NCI-H524 (cell line): ENCODE measurements around the gene VPS35.
A peak's percentile ranks its signal among the peaks of the same experiment; 100 is the strongest.

Experiments used
- DNase-seq, 2 experiments: peaks; one replicate each; lab custom pipeline; 2025; lab: John Stamatoyannopoulos, UW

VPS35 gene

DNA sequence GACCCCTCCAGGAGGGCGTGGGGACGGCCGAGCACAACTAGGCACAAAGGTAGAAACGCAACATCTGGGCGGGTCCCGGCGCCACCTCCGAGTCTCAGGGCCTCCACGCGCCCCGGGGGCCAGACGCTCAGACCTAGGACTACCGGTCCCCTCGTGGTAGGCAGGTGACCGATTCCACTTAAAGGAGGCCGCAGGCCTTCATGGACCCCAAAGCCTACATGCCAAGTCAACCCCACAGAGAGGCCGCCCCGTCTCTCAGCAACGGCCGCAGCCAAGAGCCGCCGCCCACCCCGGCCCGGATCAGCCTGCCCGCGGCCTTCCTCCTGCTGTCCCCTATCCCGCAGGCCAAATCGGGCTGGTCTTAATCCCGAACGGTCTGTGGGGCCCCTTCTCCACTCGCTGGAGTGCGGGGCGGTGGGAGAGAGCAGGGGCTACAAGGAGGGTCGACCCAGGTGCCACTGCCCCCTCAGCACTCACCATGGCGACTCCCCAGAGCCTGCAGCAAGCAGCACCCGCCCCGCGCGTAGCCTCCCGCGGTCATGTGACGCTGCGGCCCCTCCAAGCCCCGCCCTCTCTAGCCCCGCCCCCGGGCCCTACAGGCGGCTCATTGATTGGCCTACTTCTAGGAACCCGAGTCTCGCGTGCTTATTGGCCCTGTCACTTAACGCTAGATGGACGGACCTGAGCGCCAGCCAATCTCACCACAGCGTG lies at the start of gene VPS35:
Gene VPS35, minus strand, starts transcription at position 525 of the 711 bp plus-strand sequence. Its CDS starts 45 bp downstream, at position 480.
- peak; percentile 99 for DNase-seq

DNA sequence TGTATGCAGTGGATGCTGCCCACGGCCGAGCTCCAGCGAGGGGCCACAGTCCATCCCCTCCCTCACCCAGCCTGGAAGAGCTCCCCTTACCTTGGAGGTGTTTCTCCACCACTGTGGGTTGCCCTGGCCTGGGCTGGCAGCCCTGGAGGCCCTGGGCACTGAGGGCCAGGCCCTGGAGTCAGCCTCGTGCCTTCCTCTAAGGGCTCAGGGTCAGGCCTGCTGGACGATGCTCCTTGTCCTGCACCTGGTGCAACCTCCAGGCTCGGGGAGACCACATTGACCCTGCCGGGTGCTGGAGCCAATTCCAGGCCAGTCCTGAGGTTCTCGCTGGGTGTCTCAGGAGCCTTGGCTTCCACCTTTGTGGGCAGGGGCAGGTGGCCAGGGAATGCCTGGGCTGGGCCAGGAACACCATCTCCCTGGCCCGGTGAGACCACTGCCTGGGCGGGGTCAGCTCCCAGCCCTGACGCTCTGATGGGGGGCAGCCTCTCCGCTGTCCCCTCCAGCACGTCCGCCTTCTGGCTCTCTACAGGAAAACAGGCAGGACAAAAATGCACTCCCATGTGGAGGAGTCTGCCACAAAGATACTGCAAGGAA lies 48.7 kb upstream of the VPS35 start:
- DNase-seq = no peak

DNA sequence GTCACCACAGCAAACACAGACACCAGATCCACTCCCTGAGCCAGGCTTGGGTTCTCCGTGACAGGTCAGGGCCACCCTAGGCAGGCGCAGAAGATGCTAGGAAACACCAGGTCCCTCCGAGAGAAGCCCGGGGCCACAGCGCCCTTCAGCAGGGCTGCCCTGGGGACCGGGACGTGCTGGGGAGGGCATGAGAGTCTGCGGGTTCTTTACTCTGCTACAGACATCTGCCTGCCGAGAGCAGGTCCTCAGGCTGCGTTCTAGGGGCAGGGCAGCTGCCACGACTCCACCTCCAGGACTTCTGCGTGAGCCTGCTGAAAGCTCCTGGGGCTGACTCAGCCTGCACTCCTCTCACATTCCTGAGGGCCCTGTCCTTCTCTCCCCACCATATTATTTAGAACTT lies 47.7 kb upstream of the VPS35 start:
- no peak for DNase-seq

- DNase-seq = no peak
These were observed 44.4 kb upstream of the VPS35 start for GRCh38 chr16:46733319-46733830.

DNA sequence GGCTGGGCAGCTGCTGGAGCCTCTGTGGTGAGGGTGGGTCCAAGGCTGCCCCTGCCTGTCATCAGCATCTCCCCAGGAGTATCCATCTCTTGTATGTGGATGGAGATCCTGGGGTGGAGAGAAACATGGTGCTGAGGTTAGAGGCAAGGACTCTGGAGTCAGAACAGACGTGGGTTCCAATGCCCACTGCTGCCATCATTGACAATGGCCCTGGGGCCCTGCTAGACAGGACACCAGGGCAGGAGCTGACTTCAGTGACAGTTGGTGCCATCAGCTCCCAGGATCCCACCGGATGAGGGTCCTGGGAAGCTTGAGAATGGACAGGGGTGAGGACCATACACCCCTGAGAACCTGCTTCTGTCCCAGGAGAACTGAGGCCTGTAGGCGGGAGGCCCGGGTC lies 43.6 kb upstream of the VPS35 start:
- no peak for DNase-seq

DNA sequence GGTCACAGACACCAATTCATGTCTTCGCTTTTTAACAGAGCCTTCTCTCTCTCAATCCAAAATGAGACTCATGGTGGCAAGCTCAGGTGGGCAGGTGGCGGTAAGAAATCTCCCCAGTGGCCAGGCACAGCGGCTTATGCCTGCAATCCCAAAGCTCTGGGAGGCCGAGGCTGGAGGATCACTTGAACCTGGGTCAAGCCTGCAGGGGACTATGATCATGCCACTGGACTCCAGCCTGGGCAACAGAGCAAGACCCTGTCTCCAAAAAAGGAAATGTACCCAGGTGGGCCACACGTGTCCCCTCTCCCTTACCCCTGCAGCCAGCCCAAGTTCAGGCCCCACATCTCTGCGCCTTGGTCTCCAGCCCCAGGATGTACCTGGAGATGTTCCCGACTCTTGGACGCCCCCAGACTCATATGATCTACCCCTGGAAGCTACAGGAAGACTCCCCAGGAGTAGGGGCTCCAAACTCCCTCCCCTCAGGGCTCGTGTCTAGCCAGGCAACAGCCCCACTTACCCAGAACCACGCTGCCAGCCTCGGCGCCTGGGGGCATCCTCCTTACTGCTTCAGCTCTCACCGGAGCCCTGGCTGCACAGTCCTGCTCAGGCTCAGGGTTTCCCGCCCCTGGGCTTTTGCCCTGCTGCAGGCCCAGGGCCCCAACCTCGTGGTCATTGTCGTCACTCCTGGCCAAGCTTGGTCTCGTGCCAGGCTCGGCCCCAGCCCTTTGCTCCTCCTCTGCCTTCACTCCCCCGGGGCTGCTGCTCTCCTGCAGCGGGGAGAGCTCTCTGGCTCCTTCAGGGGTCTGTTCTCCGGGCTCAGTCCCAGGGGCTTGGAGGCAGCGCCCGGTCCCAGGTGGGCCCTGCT lies 42.9 kb upstream of the VPS35 start:
- DNase-seq = no peak

DNA sequence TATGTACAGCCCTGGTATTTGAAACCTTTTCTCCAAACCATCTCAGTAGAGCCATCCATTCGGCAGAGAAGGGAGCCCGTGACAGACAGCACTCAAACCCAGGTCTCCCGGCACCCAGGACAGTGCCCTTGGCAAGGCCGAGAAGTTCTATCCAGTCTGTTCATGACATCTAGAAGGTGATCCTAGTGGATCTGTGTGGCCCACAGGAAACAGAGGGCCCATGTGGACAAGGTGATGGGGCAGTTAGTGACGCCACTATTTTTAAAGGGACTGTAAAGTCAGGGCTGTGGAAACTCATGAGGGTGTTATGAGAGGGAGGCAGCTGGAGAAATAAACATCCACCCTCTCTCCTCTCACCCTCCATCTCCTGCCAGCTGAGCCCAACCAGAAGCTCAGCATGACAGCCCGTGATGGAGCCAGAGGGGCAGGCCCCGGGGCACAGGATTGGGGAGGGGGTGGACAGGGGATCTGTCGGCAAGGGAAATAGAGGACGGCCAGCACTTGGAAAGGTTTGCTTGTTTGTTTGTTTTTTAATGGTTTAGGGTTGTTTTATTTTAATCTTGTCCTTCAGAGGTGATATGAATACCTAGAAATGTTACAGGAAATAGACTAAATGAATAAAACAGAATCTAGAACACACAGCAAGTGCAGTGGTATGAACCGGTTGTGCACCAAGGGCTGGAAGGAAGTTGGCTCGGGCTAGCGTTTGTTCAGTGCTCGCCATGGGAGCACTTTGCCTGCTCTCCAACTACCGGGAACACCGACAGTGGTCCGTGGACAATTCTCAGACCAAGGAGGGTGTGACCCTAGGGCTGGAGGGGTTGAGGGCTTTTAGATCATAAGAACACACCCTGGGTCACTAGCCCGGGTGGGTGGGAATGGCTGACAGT lies 42.1 kb upstream of the VPS35 start:
- no peak for DNase-seq

DNA sequence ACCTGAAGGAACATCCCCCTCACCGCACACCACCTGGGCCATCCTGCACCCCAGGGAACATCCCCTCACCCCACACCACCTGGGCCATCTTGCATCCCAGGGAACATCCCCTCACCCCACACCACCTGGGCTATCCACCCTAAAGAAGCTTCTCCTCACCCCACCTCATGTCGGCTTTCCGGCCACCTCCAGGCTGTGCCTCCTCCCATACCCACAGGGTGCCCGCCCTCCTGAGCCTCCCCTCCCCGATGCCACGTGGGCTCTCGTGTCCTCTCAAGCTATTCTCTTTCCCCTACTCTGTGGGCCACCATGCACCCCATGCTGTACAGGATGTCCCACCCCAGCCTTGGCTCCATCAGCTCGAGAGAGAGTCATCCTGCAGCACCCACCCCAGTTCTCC lies 41.1 kb upstream of the VPS35 start:
- no peak for DNase-seq

- DNase-seq = no peak
These were observed 40.5 kb upstream of the VPS35 start for GRCh38 chr16:46729326-46729995.

GRCh38 chr16:46728806-46729205 lies 39.8 kb upstream of the VPS35 start:
- DNase-seq = no peak

GRCh38 chr16:46727630-46728029 lies 38.7 kb upstream of the VPS35 start:
- no peak for DNase-seq

DNA sequence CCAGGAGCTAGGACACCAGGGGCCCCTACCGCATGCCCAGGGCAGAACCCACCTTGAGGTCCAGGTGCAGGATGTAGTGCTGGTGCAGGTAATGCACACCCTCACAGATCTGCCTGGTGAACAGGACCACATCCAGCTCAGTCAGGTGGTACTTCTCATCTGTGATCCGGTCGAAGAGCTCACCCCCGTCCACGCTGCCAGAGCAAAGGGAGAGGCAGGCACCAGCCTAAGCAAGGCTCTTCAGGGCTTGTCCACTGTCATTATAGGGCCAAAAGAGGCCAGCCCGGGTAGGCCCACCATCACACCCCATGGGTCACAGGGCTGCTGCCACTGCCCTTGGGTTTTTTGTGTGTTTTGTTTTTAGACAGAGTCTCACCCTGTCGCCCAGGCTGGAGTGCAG lies 38.2 kb upstream of the VPS35 start:
- DNase-seq = no peak

DNA sequence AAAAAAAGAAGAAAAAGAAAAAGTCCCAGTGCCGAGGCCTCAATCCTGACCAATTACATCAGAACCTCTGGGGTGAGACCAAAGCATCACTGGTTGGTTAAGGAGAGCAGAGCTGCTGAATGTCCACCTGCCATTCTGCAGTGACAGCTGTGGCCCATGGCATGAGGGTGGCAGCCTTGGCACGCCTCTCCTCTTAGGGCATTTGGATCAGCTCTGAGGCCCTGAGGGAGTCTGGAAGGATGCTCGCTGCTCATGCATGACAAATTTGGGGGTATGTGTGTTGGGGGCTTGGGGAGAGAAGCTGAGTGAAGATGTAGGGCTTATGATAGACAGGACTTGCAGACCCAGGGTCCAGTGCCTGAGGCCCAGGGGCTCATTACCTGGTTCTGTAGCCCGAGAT lies 32.9 kb upstream of the VPS35 start:
- peak in 1 of 2 experiments; percentile 6 for DNase-seq

- no peak for DNase-seq
These were observed 31.6 kb upstream of the VPS35 start for GRCh38 chr16:46720619-46721018.

DNA sequence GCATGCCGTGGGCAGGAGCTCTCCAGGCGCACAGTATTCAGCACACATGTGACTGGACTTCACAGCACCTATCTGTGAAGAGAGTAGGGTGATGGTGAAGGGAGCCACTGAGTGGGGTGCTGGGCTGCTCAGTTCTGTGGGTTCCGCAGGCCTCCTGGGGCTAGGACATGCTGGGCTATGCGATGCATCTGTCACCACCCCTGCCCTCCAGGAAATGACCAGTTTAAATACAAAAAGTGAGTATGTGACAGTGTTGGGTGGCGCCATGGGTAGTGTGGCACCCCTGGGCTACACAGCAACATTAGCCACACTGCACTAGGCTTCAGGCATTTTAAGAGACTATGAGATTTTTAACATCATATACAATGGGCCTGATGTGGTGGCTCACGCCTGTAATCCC lies 30.6 kb upstream of the VPS35 start:
- no peak for DNase-seq

GRCh38 chr16:46718214-46718613 lies 29.2 kb upstream of the VPS35 start:
- DNase-seq = no peak

DNA sequence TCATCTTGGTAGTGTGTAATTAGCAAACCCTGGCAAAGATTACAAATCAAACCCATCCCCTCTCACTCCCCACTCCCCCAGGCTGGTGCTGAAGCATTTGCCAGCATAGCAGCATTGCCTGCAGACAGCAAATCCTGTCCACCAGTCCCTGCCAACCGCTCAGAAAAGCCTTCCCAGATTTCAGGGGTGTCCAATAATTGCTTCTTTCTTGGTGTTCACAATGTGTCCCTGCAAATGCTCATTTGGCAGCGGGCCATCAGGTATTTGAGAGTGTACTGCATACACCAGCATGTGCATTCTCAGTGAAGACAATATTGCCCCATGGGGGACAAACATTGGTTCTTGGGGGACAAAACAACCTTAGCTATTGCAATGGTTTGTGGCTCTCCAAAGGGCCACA lies 28.7 kb upstream of the VPS35 start:
- DNase-seq = no peak

- DNase-seq = no peak
These were observed 26.9 kb upstream of the VPS35 start for GRCh38 chr16:46715769-46716305.

- DNase-seq = no peak
These were observed 26.0 kb upstream of the VPS35 start for GRCh38 chr16:46714797-46715591.

DNA sequence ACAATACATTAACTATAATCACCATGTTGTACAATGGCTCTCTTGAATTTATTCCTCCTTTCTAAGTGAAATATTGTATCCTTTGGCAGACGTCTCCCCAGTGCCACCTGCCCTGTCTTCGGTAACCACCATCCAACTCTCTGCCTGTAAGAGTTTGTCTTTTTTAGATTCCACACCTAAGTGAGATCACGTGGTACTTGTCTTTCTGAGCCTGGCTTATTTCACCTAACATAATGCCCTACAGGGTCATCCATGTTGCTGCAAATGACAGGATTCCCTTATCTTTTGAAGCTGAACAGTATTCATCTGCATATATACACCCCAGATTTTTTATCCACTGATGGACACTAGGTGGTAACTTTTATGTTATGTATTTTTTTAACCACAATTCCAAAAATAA lies 24.7 kb upstream of the VPS35 start:
- DNase-seq = no peak
